Right lobe of liver (tissue), 6 donors: ENCODE data around the gene TDRD10. TPM values are rescaled to one million over a fixed set of nuclear protein-coding genes. Genes with fewer than 3 reads are reported as not detected.

ENCODE experiments used
- ATAC-seq, 4 donors: fragments of 200-7000 bp; cut with Tn5 transposase; one replicate each; pipeline ENCODE4 v1.9.1; 2020; ENCODE audit warnings: mild to moderate bottlenecking in 4 of 4, moderate library complexity in 4 of 4
- DNase-seq, 3 donors: peaks; one replicate each; pipeline ENCODE4 v3.0.0-alpha.2; 2020
- H3K27ac ChIP-seq, 3 donors: fragments of 200-600 bp; one replicate each; pipeline ENCODE4 v1.8.0; 2022
- H3K27me3 ChIP-seq, 2 donors: fragments of 200-600 bp; one replicate each; pipeline ENCODE4 v1.8.0; 2022
- H3K36me3 ChIP-seq, 4 donors: fragments of 200-600 bp; sonication (generic) in 1 of 4; one replicate each; pipeline versions ENCODE4 v1.5.1 to v1.8.0; 2017 to 2022; ENCODE audit warnings: control low read depth in 1 of 4
- H3K4me1 ChIP-seq, 4 donors: fragments of 200-600 bp; sonication (generic) in 1 of 4; one replicate each; pipeline versions ENCODE4 v1.5.1 to v1.8.0; 2017 to 2022; ENCODE audit warnings: control low read depth in 1 of 4
- H3K4me3 ChIP-seq, 3 donors: fragments of 200-600 bp; one replicate each; pipeline ENCODE4 v1.8.0; 2022
- H3K9me3 ChIP-seq, 4 donors: fragments of 200-600 bp; sonication (generic) in 1 of 4; one replicate each; pipeline versions ENCODE4 v1.5.1 to v1.8.0; 2017 to 2022; ENCODE audit warnings: control low read depth in 1 of 4
- CTCF ChIP-seq, 4 donors: fragments of 200-600 bp in 3 of 4; fragments of 450-650 bp in 1 of 4; IDR thresholded peaks; one replicate each; pipeline versions ENCODE4 v1.5.1 to v1.8.0; 2016 to 2022; ENCODE audit warnings: antibody characterized with exemption in 4 of 4, mild to moderate bottlenecking in 2 of 4
- POLR2A ChIP-seq: fragments of 450-650 bp; IDR thresholded peaks from one replicate; pipeline ENCODE4 v1.6.1; 2017; ENCODE audit warnings: antibody characterized with exemption, mild to moderate bottlenecking
- WGBS: methylation state at CpG from one replicate; pipeline ENCODE4 v1.1.6; 2018; ENCODE audit warnings: low coverage, low lambda C conversion rate; ENCODE audit not compliant: insufficient coverage; ENCODE audit errors: missing lambda C conversion rate; 5-methylcytosine and 5-hydroxymethylcytosine counted together
- intact Hi-C, 2 donors: fragments of 100-400 bp; cut with DNase I; formaldehyde crosslinking; loops; one replicate each; pipeline versions ENCODE4 v1.11.2 to v1.14.1; 2022
- total RNA-seq, 6 experiments: library from RNA; depleted of rRNA in 2 of 6; stranded (reverse); fragments of >200 nt in 2 of 6; fragmentation: NEBNext Ultra II Directional in 3 of 6; extraction: Animal tissue kit (Norgen Biotek cat#: 25700) in 3 of 6; gene quantifications; one replicate each; pipeline versions ENCODE4 v1.1.0 to v1.2.4, GENCODE V29; 2016 to 2023
- donor health status: DM: no; HTN: yes; CAD: no.
- donor health status: DM: no; HTN: no; CAD: no.
- donor health status: DM: no; HTN: no; CAD: no.
- donor health status: DM: no; HTN: yes; CAD: no.
- donor health status: DM: no; HTN: yes; CAD: no.

TDRD10 gene
- total RNA-seq, 6 experiments from 2014 or later, result 0.92 to 2.2 (median 1.4) TPM

- 60% methylated on average over 8 of the region's 8 CpGs for WGBS
- peaks cover 0 to 29% (median 2%) of the 10 kb centered on the region in 4 donors for H3K4me1 ChIP-seq
- H3K36me3 ChIP-seq, result no peaks in the 10 kb centered on the region
- no peaks in the 10 kb centered on the region for H3K27me3 ChIP-seq
- DNase-seq (peak; percentile 36 to 61 (median 59)), ATAC-seq (peak; percentile 53 to 61 (median 58))
- intact Hi-C loops, result no loop called here
- no peaks in the 10 kb centered on the region for H3K9me3 ChIP-seq
- no peak overlapping the region for H3K4me3 ChIP-seq
- H3K27ac ChIP-seq, result peak overlapping the region in 1 of 3 donors; percentile 5
- TF ChIP-seq CTCF (IDR thresholded peaks at IDR 0.05), result no peak
- TF ChIP-seq POLR2A, result no peak
These were observed 8.7 kb upstream of the TDRD10 start for GRCh38 chr1:154493276-154493675.

GRCh38 chr1:154495496-154496273 lies 6.3 kb upstream of the TDRD10 start:
- intact Hi-C loops, result no loop called here
- ATAC-seq, result no peak
- no peaks in the 10 kb centered on the region for H3K9me3 ChIP-seq
- WGBS, result 58% methylated on average over 8 of the region's 8 CpGs
- H3K36me3 ChIP-seq, result no peaks in the 10 kb centered on the region
- no peak for DNase-seq
- H3K27me3 ChIP-seq, result no peaks in the 10 kb centered on the region
- TF ChIP-seq CTCF (IDR thresholded peaks at IDR 0.05), result no peak
- TF ChIP-seq POLR2A, result no peak
- peak overlapping the region in 1 of 3 donors; percentile 12 for H3K27ac ChIP-seq
- no peak overlapping the region for H3K4me3 ChIP-seq
- H3K4me1 ChIP-seq, result peaks cover 0 to 29% (median 2%) of the 10 kb centered on the region in 4 donors

- ATAC-seq (no peak), DNase-seq (no peak)
- peaks cover 0 to 33% (median 2%) of the 10 kb centered on the region in 4 donors for H3K4me1 ChIP-seq
- no peak for TF ChIP-seq POLR2A
- no peak for TF ChIP-seq CTCF (IDR thresholded peaks at IDR 0.05)
- intact Hi-C loops, result no loop called here
- no peak overlapping the region for H3K4me3 ChIP-seq
- no peaks in the 10 kb centered on the region for H3K36me3 ChIP-seq
- no peaks in the 10 kb centered on the region for H3K27me3 ChIP-seq
- H3K27ac ChIP-seq, result peak overlapping the region in 2 of 3 donors; percentile 12 to 55
- H3K9me3 ChIP-seq, result no peaks in the 10 kb centered on the region
- 47% methylated on average over 5 of the region's 5 CpGs for WGBS
These were observed 5.6 kb upstream of the TDRD10 start for GRCh38 chr1:154496383-154496782.

- peaks cover 0 to 41% (median 2%) of the 10 kb centered on the region in 4 donors for H3K4me1 ChIP-seq
These were observed 4.8 kb upstream of the TDRD10 start for GRCh38 chr1:154497026-154497806.

More at GRCh38 chr1:154497026-154497806, 4.8 kb upstream of the TDRD10 start:
- Histone ChIP-seq H3K4me3 (no peak overlapping the region), H3K27me3 (no peaks in the 10 kb centered on the region), H3K9me3 (no peaks in the 10 kb centered on the region), H3K27ac (peak overlapping the region; percentile 12 to 55 (median 50)), H3K36me3 (no peaks in the 10 kb centered on the region)
- no peak for TF ChIP-seq CTCF (IDR thresholded peaks at IDR 0.05)
- TF ChIP-seq POLR2A, result no peak
- intact Hi-C loops, result no loop called here
- 22% methylated on average over 5 of the region's 5 CpGs for whole genome bisulfite sequencing
- DNase-seq (peak; percentile 79 to 88 (median 86)), ATAC-seq (peak; percentile 90 to 95 (median 93))
